ENCODE results near the gene MAGEA11. TPM values are rescaled to one million over a fixed set of nuclear protein-coding genes. Genes with fewer than 3 reads are reported as not detected.
"Not testable (repeated sequence)": the region's sequence is repeated elsewhere in the genome, so short reads cannot be mapped to it uniquely, and the experiment has no call there.

Gene MAGEA11, protein sequence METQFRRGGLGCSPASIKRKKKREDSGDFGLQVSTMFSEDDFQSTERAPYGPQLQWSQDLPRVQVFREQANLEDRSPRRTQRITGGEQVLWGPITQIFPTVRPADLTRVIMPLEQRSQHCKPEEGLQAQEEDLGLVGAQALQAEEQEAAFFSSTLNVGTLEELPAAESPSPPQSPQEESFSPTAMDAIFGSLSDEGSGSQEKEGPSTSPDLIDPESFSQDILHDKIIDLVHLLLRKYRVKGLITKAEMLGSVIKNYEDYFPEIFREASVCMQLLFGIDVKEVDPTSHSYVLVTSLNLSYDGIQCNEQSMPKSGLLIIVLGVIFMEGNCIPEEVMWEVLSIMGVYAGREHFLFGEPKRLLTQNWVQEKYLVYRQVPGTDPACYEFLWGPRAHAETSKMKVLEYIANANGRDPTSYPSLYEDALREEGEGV
- polyA plus RNA-seq (2013, experiment 1 of 2; ENCODE audit: insufficient read length), result not detected
- not detected for polyA plus RNA-seq (2013, experiment 2 of 2; ENCODE audit: insufficient read length)

DNA sequence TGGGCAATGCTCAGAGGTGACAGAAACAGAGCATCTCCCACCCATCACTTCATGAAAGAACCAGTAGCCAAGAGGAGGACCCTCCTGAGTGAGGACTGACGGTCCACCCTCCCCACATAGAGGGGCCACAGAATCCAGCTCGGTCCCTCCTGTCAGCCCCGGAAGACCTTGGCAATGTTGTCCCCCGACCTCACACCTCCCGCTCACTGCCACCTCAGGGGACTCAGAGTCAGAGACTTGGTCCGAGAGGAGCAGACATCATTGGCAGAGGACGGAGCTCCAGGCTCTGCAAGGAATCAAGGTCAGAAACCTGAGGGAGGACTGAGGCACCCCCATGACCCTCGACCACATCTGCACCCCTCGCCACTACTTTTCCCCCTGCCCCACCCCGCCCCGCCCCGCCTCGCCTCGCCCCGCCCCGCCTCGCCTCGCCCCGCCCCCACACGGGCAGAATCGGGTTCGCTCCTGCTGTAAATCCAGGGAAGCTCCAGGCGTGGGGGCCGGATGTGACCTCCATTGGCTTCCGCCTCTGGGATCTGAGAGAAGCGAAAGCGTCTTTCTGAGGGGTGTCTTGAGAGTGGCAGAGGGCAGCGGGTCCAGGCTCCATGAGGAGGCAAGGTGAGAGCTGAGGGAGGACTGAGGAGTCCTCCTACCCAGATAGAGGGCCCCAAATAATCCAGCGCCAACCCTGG lies at the start of gene MAGEA11:
MAGEA11 (plus strand) TSS at position 516 of the 692 bp plus-strand sequence. CDS start 1,100 bp downstream, outside the sequence.
- DNase-seq, result no peak

DNA sequence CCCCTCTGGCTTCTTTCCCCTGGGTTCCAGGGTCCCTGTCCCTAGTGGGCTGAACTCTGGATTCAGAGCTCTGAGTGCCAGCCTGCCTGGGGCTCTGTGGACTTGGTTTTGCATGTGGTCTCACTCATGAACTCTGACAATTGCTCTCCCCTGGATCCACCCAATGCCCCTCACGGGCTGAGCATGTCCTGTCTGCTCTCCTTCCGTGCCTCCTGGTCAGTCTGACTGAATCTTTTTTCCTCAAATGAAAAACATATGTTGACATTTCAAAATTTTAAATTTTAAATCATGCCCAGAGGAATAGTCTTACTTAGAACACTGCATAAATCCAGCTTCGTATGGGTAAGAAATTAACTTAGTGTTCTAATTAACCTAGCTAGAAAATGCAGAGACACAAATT lies 36.8 kb upstream of the MAGEA11 start:
- not testable (repeated sequence) for DNase-seq

DNA sequence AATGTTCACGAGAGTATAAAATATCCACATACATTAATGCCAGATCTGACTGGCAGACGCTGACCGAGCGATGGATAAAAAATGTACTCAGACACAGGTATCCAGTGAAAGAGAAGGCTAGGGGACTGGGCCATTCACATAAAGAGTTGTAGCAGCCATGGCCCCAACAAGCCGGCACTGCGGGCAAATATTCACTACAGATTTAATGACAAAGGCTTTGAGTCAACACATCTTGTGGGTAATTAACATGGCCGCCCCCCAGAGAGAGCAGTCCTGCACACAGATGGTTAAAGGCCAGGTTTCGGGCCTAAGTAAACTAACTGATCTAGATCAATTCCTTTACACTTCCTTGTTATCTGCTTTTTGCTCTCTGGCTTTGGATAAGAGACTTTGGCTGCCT lies 36.3 kb upstream of the MAGEA11 start:
- DNase-seq, result not testable (repeated sequence)

DNA sequence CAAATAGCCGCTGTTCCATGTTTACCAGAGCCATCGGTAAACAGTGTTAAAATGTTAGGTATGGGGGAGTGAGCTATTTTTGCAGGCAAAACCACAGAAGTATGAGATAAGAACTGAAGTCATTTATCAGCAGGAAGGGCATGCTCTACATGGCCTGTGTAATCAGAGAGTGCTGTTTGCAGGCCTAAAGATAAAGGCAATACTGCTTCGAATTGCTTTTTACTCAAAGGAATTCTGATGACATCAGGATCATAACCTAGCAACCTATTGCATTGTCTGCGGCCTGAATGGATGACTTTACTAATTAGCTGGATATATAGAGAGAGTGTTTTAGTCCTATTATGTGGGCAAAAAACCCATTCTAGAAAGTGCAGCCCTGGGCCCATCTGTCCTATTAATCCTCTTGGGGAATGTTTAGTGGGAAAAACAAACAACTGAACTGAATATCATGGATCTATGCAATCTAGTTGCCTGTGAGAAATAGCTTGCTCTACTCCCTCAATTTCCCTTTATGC lies 32.6 kb upstream of the MAGEA11 start:
- DNase-seq, result not testable (repeated sequence)

DNA sequence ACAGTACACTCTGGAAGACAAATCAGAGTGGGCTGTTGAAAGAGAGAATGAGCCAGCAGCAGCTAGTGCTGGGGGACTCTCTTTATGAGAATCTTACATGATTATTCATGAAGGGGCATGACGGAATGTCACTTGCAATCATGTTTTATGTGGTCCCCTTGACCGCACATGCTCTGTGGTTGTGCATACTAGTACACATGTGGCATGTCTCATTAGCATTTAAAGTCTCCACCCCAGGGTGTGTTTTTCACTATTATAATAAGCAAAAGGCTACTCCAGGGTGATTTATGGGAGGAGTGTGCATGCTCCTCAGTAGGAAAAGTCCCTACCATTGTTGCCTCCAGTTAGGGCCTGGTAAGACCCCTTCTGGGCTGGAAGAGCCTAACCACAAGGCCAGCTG lies 30.7 kb upstream of the MAGEA11 start:
- no peak for DNase-seq

DNA sequence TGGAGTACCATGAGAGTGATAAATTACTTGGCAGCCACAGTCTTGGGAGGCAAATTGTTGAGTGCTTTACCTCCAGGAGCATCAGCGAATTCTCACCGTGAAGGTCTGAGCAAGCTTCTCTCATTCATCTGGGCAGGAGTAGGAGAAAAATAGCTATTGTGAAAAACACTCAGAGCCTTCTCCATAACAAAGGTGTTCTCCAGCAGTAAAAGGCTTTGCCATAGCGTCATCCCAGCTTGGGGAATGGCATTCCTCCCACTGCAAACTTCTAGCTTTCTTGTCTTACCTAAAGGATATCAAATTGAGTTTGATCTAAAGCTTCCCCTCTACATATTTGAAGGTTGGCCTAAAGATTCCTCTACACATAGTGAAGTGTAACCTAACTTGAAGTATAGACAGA lies 29.8 kb upstream of the MAGEA11 start:
- DNase-seq, result no peak

DNA sequence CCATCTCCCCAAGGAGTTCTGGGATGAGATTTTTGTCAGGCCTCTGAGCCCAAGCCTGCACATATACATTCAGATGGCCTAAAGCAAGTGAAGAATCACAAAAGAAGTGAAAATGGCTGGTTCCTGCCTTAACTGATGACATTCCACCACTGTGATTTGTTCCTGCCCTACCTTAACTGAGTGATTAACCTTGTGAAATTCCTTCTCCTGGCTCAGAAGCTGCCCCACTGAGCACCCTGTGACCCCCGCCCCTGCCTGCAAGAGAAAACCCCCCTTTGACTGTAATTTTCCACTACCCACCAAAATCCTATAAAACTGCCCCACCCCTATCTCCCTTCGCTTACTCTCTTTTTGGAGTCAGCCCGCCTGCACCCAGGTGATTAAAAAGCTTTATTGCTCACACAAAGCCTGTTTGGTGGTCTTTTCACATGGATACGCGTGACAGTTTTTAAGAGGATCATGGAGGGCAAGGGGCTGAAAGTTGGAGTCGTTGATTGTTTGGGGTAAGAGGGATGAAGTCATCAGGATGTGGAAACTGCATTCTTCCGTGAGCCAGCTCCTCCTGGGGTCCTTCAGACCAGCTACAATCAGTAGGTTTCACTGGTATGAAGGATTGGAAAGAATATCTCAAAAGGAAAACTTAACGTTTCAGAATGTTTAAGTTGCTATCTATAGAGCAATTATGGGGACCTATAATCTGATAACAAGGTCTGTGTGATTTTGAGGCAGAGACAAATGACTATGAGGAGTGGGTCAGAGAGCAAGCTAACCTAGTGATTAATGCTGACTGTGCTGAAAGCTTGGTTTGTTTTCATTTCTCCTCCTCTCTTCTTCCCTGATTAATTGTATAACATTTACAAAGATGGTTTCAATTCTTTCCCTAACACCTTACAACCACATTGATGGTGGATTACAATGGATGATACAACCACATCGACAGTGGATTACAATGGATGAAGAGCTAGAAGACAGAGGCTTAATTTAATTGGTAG lies 28.6 kb upstream of the MAGEA11 start:
- DNase-seq, result no peak

DNA sequence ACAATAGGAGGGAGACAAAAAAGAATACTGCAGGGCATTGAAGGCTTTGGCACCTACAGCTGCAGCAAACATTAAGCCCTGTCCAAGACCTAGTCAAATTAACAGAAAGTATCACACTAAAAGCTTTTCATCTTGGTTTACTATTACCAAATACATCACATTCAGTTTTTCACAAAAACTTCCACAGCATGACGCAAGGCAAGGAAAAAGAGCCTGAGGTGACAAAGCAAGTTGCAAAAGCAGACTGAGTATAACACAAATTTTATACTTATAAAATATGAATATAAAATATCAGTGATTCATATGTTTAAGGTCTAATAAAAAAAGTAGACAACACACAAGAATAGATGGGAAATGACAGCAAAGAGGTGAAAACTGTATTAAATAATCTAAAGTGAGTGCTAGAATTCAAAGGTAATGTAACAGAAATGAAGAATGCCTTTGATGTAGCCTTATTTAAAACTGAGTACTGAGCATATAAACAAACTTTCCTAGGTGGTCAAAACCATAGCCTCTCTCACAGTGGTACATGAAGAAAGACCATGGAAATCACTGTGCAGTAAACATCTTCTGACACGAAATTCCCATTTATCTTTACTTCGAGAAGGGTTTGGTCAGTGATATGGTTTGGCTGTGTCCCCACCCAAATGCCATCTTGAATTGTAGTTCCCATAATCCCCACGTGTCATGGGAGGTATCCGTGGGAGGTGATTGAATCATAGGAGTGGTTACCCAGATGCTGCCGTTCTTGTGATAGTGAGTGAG lies 27.7 kb upstream of the MAGEA11 start:
- no peak for DNase-seq

DNA sequence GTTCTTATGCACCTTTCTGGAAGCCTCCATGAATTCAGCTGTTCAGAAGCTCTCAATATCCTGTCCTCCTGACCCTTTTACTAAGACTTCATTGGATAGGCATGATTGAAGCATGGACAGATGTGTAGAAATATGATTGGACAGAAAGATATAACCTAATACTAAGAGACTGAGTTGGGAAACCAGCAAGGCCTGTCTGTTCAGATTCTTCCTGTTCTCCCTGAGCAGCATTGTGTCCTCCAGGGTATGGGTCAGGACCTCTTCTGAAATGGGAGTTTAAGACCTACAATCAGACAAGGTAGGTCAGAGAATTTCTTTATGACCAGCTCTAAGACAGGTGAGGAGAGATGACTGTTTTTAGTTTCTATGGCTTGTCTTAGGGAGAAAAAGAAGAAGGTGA lies 23.9 kb upstream of the MAGEA11 start:
- DNase-seq, result no peak

DNA sequence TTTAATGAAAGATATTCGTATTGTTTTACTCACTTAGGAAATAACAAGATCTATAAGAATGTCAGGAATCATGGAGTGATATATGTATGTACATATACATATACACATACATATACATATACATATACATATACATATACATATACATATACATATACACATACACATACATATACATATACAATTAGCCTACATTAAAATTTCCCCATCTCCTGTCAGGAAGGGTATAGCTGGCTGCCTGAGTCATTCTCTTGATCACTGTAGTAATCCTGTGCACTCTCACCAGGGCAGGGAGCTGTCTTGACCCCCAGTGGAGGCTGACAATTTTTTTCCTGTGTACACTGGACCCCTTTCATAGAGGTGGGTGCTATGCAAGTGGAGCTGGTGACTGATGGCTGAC lies 23.3 kb upstream of the MAGEA11 start:
- DNase-seq, result no peak

DNA sequence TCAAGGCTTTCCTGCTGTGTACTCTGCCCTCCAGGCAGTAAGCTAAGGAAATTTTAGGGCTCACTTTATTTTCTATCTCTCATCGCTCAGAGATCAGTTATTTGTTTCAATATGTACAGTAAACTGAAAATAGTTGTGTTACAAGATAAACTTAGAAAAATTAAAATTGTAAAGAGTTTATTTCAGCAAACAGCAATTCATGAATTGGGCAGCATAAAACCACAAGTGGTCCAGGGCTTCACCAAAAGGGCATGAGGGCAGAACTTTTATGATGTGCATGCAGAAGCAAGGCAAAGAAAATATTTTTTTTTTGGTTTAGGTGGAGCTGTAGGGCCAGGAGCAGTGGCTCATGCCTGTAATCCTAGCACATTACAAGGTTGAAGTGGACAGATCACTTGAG lies 20.1 kb upstream of the MAGEA11 start:
- no peak for DNase-seq

DNA sequence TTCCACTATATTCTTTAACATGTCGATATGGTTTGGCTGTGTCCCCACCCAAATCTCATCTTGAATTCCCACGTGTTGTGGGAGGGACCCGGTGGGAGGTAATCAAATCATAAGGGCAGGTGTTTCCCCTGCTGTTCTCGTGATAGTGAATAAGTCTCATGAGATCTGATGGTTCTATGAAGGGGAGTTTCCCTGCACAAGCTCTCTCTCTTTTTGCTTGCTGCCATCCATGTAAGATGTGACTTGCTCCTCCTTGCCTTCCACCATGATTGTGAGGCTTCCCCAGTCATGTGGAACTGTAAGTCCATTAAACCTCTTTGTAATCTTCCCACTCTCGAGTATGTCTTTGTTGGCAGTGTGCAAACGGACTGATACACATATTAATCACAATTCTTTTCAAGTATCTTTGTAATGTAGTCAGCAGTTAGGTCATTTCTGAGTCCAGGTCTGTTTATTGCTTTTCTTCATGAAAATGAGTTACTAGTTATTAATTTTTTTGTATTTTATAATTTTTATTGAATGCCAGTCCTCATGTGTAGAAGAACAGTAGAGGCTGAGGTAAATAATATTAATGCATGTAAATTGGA lies 19.1 kb upstream of the MAGEA11 start:
- not testable (repeated sequence) for DNase-seq

DNA sequence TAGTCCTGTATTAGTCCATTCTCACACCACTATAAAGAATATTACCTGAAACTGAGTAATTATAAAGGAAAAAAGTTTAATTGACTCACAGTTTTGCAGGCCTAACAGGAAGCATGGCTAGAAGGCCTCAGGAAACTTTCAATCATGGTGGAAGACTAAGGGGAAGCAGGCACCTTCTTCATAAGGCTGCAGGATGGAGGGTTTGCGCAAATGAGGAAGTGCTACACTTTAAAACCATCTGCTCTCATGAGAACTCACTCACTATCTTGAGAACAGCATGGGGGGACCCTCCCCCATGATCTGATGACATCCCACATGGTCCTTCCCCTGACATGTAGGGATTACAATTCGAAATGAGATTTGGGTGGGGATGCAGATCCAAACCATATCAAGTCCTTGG lies 12.1 kb upstream of the MAGEA11 start:
- DNase-seq, result no peak

DNA sequence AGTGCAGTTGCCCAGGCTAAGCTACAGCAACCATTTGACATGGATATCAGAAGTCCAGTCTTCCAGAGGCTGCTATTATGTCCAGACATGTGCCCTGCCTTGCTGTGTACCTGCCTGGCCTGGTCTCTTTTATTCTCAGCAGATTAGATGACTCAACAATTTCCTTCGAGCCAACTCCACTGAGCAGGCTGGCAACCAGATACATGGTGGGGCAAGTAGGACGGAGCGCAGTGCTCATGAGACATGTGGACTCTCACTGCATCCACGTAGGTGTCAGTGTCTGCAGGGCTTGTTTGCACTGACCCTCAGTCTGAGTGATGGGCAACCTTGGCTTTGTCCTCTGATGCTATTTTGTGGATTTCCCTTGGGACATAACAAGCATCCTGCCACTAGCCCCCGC lies 7.2 kb upstream of the MAGEA11 start:
- DNase-seq, result no peak

DNA sequence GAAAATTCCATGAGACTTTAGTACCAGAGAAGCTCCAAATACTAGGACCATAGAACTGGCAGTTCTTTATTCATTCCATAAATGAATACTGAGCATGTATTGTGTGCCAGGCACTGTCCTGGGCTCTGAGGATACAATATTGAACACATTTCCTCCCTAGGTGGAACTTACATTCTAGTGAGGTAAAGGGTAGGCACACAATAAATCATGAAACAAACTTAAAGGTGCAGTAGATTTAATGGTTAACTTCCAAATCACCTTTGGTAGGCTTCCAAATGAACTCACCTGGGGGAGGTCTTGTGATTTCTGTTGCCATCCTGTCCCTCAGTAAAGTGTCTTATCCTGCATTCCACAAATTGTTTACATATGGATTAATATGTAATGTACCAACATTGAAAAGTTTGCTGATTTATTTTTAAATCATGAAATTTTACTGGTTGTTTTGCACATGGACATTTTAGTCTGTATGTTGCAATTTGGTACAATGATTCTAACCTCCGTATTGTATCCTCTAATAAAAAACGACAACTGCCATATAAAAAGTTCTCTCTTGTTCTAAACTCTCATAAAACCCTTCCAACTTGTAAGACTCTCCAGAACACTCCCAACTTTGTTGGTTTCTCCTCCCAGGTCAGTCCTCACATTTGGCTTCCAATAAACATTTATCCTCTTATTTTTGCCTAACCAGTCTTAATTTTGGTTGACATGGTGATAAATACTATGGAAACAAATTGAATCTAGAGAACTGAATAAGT lies 4.5 kb upstream of the MAGEA11 start:
- no peak for DNase-seq

DNA sequence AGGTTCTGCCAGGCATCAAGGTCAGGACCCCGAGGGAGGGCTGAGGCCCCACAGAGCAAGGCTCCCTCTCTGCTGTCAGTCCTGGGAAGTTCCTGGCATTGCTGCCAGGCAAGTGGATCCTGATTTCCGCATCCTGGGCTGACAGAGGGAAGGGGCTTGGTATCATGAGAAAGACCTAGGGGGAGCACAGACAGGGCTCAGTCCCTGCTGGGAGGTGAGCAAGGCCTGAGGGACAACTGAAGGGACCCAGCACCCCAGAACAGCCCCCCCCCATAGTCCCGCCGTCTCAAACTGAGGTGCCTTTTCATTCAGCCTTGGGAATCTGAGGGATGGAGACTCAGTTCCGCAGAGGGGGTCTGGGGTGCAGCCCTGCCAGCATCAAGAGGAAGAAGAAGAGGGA lies 971 bp downstream of the MAGEA11 start:
- DNase-seq, result no peak

DNA sequence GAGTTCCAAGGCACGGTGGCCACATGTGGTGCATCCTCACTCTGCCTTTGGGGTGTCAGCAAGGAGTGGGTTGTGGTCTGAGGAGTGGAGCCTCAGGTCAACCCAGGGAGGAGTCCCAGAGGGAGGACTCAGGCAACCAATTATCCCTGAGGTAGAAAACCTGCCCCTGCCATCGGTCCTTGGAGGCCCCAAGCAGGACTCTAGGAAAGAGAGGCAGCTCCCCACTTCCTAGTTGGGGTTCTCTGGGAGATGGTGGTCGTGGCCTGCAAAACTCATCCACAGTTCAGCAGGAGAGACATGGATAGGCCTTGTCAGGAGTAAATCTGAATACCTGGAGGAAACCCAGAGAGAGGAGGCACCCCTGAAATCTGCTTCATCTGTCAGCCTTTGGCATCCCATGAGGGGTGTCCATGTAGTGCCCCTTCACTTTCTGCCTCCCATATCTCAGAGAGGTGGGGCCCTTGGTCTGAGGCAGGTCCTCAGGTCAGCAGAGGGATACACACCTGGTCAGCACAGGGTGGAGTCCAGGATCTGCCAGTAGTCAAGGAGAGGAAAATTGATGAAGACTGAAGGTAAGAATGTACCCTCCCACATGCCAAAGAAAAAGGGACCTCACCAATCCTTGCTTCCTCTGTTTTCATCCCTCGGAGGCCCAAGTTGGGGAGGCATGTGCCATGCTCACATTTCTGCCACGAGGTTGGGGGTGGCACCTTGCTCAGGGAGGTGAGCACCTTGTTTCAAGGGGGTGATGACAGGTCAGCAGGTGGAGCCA lies 1.6 kb downstream of the MAGEA11 start:
- DNase-seq, result no peak

DNA sequence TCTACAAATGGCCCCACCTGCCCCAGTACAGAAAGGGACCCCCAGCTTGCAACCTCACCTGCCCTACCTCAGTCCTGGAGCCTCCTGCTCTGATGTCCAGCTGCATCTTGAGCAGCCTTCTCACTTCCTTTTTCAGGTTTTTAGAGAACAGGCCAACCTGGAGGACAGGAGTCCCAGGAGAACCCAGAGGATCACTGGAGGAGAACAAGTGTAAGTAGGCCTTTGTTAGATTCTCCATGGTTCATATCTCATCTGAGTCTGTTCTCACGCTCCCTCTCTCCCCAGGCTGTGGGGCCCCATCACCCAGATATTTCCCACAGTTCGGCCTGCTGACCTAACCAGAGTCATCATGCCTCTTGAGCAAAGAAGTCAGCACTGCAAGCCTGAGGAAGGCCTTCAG lies 3.6 kb downstream of the MAGEA11 start:
- DNase-seq, result no peak

DNA sequence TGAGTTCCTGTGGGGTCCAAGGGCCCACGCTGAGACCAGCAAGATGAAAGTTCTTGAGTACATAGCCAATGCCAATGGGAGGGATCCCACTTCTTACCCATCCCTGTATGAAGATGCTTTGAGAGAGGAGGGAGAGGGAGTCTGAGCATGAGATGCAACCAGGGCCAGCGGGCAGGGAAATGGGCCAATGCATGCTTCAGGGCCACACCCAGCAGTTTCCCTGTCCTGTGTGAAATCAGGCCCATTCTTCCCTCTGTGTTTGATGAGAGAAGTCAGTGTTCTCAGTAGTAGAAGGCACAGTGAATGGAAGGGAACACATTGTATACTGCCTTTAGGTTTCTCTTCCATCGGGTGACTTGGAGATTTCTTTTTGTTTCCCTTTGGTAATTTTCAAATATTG lies 4.8 kb downstream of the MAGEA11 start:
- no peak for DNase-seq

DNA sequence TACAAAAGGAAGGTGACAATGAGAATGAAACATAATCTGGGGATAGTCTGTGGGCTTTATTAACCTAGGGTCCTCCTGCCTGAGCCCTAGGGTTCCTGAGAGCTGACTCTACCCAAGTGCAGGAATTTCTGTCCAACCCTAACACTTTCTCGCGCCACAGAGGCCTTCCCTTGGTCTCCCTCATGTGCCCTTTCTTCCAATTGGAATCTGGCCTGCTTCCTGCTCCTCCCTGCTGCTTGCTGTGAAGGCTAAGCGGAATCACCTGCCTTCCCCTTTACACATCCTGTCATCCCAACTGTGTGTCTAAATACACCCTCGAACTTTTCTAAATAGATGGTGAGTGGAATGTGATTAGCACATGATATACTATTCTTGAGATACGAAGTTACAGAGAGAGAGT lies 5.9 kb downstream of the MAGEA11 start:
- DNase-seq, result no peak

All from fibroblast of skin of abdomen (primary cell).